Measurements from ENCODE around the gene LMAN2L.
A peak's percentile ranks its signal among the peaks of the same experiment; 100 is the strongest.

The LMAN2L gene, protein sequence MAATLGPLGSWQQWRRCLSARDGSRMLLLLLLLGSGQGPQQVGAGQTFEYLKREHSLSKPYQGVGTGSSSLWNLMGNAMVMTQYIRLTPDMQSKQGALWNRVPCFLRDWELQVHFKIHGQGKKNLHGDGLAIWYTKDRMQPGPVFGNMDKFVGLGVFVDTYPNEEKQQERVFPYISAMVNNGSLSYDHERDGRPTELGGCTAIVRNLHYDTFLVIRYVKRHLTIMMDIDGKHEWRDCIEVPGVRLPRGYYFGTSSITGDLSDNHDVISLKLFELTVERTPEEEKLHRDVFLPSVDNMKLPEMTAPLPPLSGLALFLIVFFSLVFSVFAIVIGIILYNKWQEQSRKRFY

DNA sequence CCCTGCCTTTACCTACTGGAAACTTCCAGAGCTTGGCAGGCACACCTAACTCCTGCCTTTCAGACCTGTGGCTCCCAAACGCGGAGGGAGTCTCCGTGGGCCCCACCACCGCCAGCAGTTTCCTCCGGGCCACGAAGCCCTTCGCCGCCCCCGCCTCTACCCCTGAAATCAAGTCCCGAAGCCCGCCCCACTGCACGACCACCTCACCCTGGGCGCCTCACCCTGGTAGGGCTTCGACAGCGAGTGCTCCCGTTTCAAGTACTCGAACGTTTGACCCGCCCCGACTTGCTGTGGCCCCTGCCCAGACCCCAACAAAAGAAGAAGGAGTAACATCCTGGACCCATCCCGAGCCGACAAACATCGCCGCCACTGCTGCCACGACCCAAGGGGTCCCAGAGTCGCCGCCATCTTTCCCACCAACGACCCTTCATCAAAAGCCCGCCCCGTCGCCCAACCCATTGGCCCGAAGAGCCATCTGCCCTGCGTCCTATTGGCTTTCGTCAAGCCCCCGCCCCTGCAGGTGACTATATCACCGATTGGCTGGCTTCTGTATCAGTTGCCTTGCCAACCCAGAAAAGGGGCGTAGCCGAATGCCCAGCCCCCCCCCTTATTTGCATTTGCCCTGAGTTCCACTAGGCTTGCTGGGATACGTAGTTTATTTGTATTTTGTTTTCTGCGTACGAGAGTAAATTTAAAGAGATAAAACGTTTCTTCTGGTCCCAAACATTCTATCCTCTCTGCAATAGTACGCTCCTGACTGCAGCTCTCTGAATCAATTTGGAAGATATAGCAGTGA lies at the start of gene LMAN2L:
Gene LMAN2L (minus strand): TSS at position 432 of the 796 bp plus-strand sequence. CDS start 24 bp downstream, at position 408.
- peak; percentile 94 for DNase-seq (ENCODE audit: low read depth)

DNA sequence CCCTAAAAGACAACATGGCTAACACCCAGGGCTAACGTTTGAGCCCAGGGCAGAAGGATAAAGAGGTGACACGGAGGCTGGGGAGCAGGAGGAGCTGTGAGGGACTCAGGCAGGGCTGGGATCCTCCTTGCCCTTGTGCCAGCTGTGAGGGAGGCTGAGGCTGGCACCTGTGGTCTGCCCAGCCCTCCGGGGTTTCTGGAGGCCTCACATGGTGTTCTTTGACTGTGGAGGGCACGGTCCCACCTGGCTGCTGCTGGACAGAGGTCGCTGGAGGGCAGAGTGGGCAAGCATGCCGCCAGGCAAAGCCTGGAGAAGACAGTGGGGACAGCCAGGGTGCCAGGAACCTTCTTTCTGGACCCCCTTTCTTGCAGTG lies 49.4 kb upstream of the LMAN2L start:
- no peak for DNase-seq (ENCODE audit: low read depth)

DNA sequence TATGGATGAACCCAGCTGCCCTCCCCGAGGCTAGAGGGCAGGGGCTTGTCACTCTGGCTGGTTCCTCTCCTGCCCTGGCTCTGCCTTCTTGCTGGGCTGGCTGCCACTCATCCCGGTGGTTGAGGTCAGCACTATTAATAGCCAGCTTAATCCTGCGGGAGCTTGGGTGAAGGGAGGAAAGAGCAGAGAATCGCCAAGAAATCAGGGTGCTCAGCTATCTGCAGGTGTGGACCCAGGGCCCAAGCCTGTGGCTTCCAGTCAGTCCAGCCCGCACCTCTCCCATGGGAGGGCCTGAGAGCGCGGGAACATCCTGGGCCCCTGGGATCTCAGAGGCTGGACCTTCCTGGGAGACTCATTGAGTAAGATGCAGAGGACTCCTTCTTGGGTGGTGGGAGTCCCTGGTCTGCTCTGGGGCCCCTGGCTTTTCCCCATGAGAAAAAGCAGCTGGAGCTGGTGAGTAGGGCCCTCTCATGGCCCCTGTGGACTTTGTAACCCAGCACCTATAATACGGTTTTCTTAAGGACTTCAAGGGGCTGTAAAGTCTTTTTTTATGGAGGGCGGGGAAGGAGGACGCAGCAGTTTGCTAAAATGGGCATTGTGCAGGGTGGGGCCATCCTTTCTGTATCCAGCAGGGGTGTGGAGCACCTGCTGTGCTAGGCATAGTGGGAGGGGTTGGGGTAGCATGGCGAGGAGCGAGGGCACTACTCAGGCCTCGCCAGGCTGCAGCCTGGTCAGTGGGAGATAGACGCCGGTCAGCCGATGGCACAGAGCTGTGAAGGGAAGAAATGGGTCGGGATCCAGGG lies 48.8 kb upstream of the LMAN2L start:
- DNase-seq (ENCODE audit: low read depth), result no peak

DNA sequence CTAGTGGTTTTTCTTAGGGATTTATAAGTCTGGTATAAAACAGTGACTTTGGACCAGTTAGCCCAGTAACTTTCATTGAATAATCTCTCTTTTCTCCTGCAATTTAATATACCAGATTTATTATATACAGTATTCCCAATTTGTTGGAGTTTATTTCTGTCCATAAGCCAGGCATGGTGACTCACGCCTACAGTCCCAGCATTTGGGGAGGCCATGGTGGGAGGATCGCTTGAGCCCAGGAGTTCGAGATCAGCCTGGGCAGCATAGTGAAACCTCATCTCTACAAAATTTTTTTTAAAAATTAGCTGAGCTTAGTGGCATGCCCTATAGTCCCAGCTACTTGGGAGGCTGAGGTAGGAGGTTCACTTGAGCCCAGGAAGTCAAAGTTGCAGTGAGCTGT lies 47.5 kb upstream of the LMAN2L start:
- no peak for DNase-seq (ENCODE audit: low read depth)

DNA sequence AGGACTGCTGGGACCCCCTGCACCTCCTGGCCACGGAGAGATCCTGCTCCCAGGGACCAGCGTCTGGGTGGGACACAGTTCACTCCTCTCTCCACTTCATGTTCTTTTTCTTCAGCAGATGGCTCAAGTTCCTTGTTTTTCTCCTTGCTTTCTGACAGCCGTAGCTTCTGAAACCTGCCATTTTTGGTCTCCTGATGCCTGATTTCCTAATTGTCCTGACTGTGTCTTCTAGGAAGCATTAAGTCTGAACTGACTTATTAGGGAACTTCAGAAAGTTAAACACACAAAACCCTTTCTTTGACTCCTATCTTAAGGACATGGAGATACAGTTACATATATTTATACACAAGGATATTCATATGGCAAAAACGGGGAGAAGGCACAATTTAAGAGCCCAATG lies 43.5 kb upstream of the LMAN2L start:
- DNase-seq (ENCODE audit: low read depth), result no peak

DNA sequence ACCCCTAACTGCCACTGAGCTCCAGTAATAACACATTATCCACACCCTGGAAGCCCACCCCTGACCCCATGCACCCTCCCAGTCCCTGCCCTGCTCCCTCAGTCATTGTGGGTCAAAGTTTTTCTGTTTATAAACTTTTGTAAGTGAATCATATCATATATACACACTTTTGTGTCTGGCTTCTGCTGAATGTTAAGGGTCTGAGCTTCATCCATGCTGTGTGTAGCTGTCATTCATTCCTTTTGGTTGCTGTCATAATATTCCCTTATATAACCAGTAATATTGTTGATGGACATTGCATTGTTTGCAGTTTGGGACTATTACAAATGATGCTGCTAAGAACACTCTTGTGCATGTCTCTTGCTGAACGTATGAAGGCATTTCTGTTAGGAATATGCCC lies 35.3 kb upstream of the LMAN2L start:
- no peak for DNase-seq (ENCODE audit: low read depth)

DNA sequence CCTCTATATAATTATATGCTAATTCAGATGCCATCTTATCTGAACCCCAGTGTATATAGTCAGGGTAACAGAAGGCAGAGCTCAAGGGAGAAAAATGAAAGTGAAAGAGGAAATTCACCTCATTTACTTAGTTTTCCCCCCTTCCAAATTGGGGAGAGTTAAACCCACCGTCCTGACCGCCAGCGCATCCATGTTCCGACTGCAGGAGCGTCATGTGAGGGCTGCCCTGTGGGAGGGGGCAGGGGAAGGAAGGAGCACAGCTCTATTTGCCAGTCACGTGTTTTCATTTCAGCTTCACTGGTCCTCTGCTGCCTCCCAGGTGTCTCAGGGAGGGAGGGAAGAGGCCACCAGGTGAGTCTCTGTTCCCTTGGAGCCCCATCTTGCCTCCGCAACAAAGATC lies 34.1 kb upstream of the LMAN2L start:
- no peak for DNase-seq (ENCODE audit: low read depth)

DNA sequence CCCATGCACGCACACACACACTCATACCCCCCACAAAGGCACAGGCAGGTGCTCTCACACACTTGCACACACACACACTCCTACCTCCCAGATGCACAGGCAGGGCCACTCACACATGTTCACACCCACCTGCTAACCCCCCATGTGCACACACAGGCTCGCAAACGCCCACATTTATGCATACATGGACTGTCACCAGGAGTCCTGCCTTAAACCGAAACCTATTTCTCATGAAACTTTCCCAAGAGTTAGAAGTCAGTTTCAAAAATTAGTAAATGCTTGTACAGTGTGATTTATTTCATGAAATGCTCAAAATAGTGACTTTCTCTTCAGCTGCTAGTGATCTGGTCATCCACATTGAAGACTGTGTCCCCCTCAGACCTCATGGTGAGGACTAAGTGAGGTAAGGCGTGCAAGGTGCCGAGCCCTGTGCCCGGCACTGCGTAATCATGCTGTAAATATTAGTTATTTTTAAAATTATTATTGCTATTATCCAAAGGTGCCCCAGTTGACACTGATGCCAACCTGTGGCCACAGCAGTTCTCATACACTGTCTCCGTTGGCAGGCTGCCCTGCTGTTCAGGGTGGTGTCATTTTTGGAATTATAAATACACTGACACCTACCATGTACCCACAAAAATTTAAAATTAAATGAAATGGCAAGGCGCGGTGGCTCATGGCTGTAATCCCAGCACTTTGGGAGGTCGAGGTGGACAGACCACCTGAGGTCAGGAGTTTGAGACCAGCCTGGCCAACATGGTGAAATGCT lies 33.2 kb upstream of the LMAN2L start:
- no peak for DNase-seq (ENCODE audit: low read depth)

DNA sequence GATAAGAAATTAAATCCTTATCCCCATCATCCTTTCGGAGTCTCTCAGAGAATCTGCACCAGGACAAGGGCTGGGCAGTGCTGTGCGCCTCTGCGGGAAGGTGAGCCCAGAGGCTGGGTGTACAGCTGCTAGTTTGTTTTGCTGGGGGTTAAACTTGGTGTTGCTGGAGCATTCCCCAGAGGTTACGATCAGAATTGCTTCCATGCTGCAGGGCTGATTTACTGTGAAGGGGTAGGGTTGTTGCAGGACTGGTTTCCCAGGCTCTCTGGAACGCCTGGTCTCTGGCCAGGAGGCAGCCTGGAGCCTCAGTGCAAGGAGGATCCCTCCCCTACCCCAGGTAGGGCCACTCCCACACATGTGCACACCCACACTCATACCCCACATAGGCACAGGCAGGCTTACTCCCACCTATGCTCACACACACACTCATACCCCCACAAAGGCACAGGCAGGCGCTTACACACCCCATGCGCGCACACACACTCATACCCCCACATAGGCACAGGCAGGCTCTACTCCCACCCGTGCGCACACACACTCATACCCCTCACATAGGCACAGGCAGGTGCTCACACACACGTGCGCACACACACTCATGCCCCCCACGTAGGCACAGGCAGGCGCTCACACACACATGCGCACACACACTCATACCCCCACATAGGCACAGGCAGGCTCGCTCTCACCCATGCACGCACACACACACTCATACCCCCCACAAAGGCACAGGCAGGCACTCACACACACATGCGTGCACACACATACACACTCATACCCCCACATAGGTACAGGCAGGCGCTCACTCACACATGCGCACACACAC lies 32.1 kb upstream of the LMAN2L start:
- no peak for DNase-seq (ENCODE audit: low read depth)

DNA sequence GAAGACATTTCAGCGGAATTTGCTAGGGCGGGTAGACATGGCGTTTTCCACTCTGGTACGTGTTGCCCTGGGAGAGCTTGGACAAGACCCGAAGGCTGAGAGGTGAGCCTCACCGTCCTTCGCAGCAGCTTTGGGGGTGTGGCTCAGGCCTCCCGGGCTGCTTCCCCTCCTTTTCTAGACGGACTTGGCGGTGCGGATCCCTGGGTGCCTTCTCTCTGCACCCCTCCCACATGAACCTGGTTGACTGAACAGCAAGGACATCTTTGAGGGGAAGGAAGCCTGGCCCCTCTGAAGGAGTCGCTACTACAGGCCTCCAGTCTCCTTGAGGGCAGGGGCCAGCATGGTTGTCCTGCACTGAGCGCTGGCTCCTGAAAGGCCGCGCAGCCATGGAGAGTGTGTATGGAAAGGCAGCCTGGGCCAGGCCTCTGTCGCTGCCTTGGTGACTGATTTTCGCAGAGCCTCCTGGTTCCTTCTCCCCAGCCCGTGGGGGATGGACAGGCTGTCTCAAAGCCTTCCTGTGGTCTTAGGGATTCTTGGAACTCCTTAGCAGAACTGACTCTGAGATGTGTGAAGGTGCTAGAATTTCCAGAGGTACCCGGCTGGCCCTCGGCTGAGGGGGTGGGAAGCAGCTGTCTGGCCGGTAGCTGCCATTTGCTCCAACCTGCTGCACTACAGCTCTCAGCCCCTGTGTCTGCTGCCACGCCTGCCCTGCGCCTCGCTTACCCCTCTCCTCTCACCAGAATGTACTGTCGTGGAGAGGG lies 30.8 kb upstream of the LMAN2L start:
- no peak for DNase-seq (ENCODE audit: low read depth)

DNA sequence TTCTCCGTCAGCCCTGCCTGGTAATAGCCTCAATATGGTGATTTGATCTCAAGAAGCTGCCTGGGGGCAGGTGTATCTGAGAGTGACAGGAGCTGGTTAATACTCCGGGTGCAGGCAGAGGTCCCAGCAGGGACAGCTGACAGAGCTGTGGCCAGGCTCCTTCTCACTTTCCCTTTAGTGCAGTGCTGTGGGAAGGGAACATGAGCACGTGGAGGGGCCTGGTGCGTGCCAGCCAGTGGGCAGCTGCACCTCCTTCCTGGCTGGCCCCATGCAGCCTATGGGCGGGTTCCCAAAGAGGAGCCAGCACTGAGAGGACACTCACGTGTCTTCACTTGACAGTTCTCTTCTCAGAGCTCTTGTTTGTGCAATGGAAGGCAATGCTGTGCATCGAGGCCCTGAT lies 29.9 kb upstream of the LMAN2L start:
- no peak for DNase-seq (ENCODE audit: low read depth)

DNA sequence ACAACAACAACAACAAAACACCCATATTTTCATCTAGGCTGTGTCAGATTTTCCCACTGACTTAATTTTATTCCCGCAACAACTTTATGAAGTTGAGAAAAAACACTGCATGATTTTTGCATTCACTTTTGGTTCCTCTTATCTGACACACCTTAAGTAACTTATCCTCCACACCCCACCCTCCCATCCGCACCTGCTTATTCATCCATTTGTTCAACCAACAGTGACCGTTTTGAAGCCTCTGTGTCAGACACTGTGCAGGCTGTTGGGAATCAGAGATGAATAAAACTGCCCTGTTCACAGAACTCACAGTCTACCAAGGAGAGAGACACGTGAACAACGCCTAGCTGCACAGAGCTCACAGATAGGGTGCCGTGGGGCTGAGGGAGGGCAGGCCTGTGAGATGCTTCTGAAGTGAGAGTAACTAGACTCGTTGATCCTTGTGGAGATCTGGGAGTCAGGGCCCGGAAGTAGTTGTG lies 28.3 kb upstream of the LMAN2L start:
- no peak for DNase-seq (ENCODE audit: low read depth)

DNA sequence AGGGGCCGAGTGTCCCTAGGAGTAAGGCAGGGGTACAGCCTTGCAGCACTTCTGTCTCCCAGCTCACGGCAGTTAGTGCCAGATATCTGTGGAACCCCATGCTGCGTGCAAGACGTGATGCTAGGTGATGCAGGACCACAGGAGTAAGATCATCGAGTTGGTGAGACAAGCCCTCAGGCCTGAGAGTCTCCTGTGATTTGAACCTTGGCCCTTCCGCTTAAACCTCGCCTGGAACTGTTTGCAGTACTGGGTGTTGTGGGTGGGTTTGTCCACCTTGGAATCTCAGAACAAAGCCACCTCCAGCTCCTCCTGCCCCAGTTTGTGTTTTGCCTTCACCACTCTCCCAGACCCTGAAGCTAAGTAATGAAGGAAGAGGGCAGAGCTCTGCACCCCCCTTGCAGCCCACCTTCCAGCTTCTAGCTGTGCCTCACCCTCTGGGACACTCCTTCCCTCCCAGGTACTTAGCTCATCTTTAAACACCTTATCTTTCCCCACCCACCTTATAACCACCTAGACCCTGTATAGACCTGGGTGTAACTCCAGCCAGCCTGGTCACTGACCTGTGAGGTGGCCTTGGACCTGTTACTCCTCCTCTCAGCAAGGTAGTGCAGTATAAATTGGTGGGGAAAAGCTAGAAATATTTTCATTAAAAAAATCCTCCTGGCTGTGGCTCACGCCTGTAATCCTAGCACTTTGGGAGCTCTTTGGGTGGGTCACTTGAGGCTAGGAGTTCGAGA lies 27.4 kb upstream of the LMAN2L start:
- no peak for DNase-seq (ENCODE audit: low read depth)

DNA sequence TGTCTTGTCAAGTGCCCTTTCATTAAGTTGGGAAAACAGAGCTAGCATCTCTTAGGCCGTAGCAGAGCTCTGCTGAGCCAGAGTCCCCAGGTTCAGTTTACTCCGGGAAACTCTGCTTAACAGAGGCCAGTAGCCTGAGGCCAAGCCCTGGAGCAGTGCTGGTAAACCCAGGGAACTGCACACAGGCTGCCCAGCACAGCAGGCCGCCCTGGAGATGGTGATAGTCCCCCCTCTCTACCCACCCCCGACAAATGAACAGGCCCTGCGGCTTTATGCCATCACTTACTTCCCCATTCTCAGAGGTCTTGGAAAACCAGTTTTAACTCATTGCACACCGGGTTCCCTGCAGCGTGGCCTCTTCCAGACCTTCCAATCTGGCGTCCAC lies 24.4 kb upstream of the LMAN2L start:
- no peak for DNase-seq (ENCODE audit: low read depth)

DNA sequence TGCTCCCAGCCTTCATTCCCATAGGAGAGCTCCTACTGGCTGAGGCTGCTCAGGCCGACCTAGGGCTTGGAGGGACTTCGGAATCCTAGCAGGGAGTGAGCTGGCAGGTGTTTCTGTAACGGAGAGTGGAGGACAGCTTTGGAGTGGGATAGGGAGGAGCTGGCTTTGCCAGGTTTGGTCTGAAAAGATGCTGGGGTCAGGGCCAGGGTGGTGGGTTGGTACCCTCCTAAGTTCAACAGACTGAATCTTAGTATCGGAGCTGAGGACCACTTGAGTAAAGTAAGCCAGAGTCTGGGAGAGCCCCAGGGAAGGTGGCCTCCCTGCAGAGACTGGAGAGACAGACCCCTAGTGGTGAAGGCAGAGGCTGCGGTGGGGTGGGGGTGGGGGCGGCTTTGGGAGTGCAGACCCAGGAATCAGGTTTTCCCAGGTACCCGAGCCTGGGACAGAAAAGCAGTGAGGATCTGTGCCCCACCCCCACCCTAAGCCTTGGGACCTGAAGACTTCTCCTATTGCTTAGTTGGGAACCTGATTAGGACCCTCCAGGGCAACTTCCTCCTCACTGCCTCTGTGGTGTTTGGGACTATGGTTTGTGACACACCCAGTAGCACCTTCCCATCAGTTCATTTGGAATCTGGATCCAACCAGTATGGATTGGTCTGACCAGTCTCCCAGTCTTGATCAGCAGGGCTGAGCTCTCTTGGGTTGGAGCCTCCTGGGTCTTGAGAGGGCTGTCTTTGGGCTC lies 23.8 kb upstream of the LMAN2L start:
- no peak for DNase-seq (ENCODE audit: low read depth)

DNA sequence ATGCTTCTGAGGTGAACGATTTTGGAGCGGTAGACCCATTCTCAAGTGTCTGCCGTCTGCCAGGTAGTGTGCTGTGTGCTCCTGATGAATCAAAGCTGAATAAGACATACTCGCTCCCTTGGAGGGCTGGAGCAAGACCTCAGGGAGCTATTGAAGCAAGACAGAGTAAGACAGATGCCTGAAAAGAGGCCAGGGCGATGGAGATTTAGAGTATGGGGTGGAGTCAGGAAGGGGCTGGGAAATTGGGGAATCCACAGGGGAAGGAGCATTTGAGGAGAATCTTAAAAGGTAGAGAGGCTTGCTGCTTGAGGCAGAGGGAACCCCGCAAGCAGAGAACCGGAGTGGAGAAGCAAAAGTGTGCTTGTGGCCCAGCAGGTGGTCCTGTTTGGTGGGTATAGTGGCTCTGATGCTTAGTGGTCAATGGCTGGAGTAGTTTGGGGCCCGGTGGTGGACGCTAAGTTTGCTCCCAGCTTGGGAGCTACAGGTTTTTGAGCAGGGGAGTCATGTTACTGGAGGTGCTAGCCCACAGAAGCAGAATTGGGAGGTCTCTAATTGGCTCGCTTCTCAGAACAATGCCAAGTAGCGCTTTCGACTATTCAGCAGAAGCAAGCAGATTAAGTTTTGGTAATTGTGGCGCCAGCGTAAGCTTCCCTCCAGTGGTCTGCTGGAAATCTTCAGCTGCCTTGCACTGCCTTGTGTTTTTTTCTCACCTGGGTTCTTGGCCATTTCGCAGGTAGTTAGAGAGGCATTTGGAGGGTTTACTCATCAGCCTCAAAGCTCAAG lies 22.9 kb upstream of the LMAN2L start:
- DNase-seq (ENCODE audit: low read depth), result no peak

DNA sequence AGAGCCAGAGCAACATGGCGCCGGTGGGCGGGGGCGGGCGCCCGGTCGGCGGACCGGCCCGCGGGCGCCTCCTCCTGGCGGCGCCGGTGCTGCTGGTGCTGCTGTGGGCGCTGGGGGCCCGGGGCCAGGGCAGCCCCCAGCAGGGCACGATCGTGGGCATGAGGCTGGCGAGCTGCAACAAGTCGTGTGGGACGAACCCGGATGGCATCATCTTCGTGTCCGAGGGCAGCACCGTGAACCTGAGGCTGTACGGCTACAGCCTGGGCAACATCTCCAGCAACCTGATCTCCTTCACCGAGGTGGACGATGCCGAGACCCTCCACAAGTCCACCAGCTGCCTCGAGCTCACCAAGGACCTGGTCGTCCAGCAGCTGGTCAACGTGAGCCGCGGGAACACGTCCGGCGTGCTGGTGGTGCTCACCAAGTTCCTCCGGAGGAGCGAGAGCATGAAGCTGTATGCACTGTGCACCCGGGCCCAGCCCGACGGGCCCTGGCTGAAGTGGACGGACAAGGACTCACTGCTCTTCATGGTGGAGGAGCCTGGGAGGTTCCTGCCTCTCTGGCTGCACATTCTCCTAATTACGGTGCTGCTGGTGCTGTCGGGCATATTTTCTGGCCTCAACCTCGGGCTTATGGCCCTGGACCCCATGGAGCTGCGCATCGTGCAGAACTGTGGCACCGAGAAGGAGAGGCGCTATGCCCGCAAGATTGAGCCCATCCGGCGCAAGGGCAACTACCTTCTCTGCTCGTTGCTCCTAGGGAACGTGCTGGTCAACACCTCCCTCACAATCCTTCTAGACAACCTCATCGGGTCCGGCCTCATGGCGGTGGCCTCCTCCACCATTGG lies 21.3 kb upstream of the LMAN2L start:
- DNase-seq (ENCODE audit: low read depth), result peak; percentile 23
